Activated CD4-positive, CD25-positive, alpha-beta regulatory T cell treated with anti-CD3 and anti-CD28 coated beads, Interleukin-2, amount 50 U/mL, for 72 hours (primary cell): ENCODE data around the gene CTRB1.
"Not testable (repeated sequence)": the region's sequence is repeated elsewhere in the genome, so short reads cannot be mapped to it uniquely, and the experiment has no call there.

ENCODE experiments used
- DNase-seq: peaks from one replicate; pipeline ENCODE4 v3.0.0; 2021

Gene CTRB1

DNA sequence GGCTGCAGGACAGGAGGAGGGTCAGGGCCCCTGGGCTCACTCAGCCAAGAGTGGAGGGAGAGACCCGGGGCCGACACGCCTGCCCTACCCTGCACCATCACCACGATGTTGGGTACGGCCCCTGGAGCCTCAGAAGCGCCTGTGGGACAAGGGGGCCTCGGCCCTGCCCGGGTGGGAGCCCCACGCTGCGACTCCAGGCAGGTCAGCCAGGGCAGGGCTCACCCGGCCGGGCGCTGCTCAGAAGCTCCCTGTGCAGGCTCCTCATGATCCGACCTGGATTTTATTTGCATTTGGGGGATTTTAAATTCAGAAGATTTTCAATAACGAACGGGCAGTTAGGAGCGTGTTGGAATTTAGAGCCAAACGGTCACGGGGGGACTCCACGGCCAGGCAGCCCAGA is 13.9 kb upstream of the CTRB1 start:
- DNase-seq: not testable (repeated sequence)

DNA sequence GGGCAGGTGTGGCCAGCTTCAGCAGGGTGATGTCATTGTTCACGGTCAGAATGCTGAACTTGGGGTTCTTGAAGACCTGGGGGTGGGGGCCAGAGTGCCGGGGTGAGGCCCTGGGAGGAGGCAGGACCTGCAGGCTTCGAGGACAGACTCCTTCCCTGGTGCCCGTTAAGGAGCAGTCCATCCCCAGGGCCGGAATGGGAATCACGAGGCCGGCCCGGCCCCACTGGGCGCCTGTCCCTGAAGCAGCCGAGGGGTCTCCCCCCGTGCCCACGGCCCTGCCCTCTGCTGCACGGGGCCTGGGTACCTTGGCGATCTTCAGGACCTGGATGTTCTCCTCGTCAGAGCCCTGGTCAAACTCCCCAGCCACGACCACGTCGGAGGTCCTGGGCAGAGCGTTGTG is 13.3 kb upstream of the CTRB1 start:
- DNase-seq: not testable (repeated sequence)

DNA sequence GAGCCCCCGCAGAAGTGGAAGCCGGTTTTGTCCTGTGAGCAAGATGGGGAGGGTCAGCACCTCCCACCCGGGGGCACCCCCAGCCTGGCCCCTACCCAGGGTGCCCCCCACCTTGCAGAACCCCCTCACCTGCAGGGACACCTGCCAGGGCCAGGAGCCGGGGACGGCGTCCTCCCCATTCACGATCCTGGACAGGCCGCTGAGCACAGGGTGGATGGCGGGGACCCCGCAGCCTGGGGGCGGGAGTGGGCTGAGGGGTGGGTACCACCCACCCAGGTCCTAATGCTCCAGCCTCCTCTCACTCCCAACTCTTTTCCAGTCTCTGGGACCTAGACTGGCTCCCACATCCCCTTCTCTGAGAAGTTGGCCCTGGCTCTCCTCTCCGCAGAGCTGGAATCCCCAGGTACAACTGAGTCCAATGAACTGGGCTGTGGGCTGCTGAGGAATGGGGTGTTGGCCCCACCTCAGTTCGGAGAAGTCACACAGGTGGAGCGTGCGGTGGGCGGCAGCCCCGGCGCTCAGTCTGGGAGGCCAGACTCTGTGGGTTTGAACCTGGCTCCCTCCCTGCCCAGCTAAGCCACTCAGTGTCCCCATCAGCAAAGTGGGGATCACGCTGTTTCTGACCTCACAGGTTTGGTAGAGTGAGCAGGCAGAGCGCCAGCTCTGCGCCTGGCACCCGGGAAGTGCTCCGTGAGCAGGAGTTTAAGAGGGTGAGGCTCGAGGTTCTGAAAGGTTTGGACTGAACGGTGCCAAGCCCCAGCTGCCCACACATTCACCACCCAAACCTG is 12.6 kb upstream of the CTRB1 start:
- not testable (repeated sequence) for DNase-seq

DNA sequence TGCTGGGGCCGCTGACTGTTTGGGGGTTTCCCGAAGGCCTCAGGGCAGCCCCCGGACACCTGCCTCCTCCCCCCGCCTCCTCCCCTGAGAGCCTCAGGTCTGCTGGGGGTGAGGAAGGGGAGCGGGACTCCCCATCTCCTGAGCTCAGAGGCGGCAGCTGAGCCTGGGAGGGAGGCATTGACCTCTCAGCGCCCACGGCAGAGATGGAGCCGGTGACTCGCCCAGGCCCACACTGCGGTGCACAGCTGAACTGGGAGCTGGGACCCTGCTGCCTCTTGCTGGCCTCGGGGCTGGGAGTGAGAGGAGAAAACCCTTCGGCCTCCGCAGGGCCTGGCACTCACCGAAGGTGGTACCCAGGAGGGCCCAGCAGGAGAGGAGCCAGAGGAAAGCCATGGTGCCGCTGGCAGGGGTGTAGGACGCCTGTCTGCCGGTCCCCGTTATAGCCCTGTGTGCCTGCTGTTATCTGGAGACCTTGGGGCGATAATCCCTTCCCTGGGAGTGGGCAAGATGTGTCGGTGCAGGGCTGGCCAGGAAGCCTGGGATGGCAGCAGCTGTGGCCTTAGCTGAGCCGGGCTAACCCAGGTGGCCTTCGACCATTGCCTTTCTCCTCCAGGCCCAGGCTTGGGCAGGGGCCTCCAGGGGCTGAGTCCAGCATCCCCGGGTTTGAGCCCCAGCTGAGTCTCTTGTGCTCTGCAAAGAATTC is 11.9 kb upstream of the CTRB1 start, which contains the start of gene CTRB2:
TSS of gene CTRB2 (minus strand) at position 413 of the 703 bp plus-strand sequence. CDS start at position 393, 20 bp downstream.
- no peak for DNase-seq

DNA sequence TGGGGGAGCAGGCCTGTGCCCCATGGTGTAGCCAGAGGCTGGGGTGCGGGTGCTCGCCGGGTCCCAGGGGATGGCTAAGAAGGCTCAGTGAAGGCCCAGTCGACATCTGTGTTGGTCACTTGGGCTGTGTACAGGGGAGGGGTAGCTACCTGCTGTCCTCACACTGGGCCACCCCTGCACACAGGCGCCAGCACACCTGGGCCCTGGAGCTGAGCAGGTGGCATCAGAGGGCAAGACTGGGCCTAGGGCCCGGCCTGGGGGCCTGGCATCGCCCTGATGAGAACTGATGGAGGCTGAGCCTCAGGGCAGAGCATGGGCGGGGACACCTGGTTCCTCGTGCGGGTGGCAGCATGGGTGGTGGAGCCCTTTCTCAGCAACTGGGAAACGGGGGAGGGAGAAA is 11.0 kb upstream of the CTRB1 start:
- no peak for DNase-seq

DNA sequence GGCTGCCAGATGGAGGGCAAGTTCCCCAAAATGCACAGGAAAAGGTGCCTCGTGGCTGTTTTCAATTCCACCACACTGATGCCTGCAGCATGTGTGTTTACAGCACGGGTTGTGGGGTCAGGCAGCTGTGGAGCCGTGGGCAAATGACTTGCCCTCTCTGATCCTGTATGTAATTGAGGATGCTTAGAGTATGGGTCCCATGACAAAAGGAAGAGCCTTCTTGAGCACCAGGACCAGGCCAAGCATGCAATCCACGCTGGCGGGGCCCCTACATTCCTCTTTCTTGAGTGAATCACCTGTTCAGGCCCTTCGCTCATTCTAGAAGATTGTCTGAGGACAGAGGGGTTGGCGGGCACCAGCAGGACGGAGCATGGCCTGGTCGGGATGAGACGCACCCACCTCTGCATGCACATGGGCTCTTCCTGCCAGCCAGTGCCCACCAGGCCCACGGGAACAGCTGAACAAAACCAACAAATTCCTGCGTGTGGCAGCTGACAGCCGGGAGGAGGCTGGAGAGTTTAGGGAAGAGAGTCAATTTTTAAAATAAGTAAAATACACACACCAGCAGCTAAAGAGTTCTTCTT is 10.5 kb upstream of the CTRB1 start:
- DNase-seq: no peak

DNA sequence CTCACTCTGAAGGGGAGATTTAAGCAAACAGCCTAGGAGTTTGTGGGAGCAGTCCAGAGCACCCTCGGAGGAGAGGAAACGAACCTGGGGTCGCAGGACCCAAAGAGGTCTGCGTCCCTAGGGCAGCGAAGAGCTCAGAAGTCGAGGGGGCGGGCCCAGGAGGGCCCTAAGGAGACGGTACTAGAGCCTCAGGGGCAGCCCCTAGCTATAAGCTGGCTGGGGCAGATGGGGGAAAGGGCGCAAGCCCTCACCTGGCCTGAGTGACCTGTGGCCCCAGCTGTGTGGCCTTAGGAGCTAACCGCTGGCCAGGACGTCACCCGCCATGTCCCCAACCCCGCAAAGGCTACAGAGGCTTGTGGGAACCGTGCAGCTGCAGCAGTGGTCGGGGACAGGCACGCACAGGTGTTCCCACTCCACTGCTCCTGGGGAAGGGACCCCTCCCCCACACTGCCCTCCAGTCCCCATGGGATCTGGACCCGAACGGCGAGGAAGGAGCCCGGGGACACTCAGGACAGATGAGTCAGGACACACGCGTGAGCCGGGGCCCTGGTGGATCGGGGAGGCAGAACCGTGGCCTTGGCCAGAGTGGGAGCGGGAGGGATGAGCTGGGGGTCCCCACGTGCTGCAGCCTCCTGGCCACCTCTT is 9.8 kb upstream of the CTRB1 start:
- no peak for DNase-seq

DNA sequence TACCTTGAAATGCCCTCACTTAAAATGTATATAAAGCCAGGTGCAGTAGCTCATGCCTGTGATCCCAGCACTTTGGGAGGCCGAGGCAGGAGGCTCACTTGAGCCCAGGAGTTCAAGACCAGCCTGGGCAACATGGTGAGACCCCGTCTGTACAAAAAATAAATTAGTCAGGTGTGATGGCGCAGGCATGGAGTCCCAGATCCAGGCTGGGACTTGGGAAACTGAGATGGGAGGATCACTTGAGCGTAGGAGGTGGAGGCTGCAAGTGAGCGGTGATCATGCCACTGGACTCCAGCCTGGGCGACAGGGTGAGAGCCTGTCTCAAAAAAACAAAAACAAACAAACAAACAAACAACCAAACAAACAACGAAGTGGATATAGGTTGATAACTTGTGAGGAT is 9.3 kb upstream of the CTRB1 start:
- DNase-seq: not testable (repeated sequence)

DNA sequence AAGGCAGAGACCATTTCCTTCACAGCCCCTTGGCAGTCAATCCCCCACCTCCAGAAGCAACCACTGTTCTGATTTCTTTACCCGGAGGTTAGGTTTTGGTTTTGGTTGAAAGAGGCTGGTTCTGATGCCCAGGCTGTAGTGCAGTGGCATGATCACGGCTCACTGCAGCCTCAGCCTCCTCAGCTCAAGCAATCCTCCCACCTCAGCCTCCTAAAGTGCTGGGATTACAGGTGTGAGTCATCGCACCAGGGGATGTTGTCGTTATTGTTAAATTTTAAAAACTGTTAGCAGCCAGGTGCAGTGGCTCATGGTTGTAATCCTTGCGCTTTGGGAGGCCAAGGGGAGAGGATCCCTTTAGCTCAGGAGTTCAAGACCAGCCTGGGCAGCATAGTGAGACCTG is 8.8 kb upstream of the CTRB1 start:
- no peak for DNase-seq

DNA sequence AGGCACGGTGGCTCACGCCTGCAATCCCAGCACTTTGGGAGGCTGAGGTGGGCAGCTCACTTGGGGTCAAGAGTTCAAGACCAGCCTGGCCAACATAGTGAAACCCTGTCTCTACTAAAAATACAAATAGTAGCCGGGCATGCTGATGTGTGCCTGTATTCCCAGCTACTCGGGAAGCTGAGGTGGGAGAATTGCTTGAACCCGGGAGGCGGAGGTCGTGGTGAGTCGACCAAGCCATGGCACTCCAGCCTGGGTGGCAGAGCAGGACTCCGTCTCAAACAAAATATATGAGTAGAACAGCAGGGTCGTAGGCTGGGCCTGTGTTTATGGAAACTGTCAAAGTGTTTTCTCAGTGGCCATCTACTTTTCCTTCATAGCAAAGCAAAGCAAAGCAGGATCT is 7.5 kb upstream of the CTRB1 start:
- DNase-seq: not testable (repeated sequence)

DNA sequence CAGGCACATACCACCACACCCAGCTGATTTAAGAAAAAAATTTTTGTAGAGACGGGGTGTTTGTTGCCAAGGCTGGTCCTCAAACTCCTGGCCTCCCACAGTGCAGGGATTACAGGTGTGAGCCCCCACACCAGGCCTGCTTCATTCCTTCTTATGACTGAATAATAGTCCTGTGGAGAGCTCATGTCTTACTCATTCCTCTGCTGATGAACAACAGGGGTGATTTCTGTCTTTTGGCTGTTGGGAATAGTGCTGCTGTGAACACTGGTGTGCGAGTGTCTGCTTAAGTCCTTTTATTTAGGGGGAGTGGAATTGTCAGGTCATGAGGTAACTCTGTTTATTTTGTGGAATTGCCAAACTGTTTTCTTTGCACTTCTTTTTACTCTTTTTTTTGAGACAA is 2.7 kb upstream of the CTRB1 start:
- DNase-seq: no peak

DNA sequence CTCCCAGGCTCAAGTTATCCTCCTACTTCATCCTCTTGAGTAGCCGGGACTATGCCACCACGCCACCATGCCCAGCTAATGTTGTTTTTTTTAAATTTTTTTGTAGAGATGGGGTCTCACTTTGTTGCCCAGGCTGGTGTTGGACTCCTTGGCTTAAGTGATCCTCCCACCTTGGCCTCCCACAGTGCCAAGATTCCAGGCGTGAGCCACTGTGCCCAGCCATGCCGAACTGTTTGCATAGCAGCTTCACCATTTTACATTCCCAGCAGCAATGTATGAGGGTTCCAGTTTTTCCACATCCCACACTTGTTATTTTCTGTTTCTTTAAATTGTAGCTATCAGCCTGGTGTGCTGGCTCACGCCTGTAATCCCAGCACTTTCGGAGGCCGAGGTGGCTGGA is 2.2 kb upstream of the CTRB1 start:
- no peak for DNase-seq

DNA sequence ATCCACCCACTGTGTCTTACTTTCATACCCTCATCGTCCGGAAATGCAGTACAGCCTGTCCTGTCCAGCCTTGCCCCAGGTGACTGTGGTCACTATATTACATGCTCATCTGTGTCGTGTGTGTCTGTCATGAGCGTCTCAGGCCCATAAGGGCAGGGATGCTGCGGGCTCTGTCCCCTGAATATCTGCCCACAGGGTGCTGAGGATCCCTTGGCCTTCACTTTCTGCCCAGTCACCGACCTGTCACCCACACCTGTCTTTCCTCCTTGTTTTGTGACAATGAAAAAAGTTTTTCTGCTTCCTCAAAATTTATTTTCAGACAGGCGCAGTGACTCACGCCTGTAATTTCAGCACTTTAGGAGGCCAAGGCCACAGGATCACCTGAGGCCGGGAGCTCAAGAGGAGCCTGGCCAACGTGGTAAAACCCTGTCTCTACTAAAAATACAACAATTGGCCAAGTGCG is 1.4 kb upstream of the CTRB1 start:
- no peak for DNase-seq

DNA sequence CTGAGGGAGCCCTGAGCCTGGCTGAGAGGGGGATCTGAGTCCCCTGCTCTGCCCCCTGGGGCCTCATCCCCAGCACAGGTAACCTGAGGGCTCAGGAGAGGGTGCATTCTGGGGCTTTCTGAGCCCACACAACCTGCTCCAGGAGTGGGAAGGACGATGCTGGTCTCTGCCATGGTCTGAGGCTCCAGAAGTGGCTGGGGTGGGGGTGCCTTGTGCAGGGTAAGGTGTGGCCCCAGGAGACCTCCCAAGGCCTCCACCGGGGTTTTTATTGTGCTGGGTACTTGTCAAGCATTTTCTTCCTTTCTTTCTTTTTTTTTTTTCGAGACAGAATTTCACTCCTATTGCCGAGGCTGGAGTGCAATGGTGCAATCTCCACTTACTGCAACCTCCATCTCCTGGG is 300 bp downstream of the CTRB1 start:
- no peak for DNase-seq

DNA sequence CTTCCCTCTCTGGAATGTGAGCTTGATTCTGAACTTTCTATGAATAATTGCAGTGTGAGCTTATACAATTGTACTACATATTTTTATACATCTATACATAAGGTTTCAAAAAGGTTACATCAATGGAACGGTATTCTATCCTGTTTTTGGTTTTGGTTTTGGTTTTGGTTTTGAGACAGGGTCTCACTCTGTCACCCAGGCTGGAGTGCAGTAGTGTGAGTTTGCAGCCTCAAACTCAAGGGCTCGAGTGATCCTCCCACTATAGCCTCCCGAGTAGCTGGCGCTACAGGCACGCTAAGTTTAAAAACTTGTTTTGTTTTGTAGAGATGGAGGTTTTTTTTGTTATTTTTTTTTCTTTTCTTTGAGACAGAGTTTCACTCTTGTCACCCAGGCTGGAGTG is 1.1 kb downstream of the CTRB1 start:
- no peak for DNase-seq

DNA sequence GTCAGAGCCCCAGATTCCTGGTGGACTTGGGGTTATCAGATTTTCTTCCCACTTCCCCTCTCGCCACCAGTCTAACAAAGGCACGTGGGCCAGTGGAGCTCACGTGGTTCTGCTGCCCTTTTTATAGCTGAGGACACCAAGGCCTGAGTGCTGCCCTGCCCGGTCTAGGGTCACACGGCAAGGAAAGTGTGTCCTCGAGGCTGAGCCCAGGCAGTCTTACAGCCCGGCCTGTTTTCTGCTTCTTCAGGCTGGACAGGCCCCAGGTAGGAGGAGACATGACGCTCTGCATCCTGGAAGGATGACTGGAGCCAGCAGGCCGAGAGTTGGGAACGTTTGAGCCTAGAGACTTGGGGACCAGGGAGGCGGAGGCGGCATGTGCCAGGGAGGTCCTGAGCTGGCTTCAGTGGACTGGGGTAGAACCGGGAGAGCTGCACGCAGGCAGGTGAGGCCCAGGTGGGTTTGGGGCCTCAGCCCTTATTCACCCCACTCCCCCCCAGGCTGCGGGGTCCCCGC is 3.5 kb downstream of the CTRB1 start:
- DNase-seq: no peak

DNA sequence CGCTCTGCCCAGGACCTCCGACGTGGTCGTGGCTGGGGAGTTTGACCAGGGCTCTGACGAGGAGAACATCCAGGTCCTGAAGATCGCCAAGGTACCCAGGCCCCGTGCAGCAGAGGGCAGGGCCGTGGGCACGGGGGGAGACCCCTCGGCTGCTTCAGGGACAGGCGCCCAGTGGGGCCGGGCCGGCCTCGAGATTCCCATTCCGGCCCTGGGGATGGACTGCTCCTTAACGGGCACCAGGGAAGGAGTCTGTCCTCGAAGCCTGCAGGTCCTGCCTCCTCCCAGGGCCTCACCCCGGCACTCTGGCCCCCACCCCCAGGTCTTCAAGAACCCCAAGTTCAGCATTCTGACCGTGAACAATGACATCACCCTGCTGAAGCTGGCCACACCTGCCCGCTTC is 4.3 kb downstream of the CTRB1 start:
- DNase-seq: not testable (repeated sequence)

DNA sequence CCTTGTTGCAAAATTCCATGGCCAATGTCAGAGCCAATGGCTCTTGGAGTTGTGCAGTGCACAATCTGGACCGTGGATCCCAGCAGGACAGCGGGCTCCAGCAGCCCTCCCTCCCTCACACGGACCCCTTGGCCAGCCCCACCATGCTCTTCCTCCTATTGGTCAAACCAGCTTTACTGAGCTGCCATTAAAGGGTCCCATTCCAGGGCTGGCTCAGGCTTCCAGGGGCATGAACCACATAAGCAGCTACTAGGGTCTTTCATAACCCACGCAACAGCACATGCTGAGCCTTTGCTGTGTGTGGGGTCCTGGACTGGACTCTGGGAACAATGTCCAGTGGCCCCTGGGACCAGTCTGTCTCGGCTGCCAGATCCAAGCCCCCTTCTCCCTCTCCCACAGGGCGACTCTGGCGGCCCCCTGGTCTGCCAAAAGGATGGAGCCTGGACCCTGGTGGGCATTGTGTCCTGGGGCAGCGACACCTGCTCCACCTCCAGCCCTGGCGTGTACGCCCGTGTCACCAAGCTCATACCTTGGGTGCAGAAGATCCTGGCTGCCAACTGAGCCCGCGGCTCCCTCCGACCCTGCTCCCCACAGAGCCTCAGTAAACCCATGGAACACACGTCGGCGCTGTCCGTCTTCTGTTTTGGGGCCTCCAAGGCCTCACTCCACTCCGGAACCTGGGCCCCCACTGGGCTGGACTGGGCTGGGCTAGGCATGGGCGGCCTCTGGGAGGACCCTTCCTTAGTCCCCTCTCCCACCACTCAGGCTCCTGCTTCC is 5.7 kb downstream of the CTRB1 start:
- DNase-seq: no peak

DNA sequence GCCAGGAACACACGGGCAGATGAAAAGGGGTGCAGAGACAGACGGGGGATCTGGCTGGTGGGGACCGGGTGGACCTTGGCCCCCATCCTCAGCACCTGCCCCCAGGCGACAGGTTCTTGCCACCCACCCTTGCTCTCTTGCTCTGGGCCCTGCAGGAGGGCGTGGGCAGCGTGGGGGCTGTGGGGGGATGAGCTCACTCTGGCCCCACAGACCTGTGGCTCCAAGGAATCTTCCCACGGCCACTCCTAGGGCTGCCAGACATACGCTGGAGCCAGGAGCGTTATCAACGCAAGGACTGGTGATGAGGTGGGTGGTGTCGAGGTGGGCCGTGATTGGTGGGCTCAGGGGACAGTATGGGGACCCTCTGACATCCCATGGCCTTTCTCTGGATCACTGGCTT is 6.3 kb downstream of the CTRB1 start:
- DNase-seq: no peak

DNA sequence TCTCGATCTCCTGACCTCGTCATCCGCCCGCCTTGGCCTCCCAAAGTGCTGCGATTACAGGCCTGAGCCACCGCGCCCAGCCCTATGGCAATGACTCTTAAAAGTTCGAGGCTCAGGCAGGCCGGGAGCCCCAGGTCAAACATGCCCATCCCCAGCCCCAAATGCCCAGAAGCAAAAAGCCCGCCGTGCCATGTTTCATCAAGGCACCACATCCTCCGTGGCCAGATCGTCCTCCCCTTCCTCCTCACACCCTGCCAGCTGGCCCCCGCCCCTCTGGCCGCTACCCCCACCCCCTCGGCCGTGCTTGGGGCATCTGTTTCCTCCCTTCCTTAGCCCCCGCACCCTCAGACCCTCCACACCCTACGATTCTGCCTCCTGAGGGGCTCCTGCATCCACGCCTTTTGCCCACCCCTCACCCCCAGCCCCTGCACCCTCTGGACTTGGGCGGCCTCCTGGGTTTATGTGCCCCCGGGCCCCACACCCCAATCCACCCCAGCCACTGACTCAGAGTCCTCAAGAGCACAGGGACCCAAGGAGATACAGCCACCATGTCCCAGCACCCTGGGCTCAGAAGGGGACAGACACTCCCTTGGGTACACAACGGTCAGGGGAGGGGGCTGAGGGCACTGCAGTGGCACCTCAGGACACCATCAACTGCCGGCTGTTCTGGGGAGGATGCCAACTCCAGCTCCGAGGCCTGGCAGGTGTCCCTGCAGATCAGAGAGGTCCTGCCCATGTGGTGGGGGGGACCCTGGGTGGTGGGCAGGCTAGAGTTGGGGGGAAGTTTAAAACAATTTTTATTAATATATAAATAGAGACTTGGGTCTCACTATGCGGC is 7.1 kb downstream of the CTRB1 start:
- DNase-seq: no peak

DNA sequence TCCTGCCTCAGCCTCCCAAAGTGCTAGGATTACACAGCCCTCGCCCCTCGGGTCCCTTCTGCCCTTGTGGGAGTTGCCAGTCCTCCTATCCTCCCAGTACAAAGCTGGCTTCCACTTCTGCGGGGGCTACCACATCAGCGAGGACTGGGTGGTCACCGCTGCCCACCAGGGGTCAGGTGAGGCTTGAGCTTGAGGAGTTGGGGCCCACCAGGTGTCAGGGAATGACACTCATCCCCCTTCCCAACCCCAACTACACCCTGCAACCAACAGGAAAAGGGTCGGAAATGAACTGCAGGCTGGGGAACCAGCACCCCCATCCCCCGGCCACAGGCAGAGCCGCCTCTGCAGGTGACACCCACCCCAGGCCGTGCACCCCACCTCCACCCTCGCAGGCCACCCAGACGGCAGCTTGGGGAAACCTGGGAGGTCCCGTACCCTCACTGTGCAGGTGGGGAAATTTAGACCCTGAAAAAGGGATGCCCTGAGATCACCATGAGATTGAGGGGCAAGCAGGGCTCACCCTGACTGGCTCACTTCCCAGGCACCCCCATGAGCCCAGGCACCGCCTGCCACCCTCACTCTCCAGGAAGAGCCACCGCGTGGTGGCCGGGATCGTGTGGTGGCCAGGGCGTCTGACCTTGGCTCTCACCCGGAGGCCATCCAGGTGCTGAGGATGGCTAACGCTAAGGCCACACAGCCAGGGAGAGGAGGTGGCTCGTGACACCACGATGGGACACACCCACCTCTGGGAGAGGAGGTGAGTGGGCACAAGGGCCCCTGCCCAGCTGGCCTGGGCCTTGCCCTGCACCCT is 8.0 kb downstream of the CTRB1 start:
- no peak for DNase-seq
